Left cardiac atrium (tissue), 4 donors: ENCODE measurements around the gene LRRC75A. TPM values are rescaled to one million over a fixed set of nuclear protein-coding genes. Genes with fewer than 3 reads are reported as not detected.

ENCODE experiments used
- ATAC-seq, 2 donors: fragments of 200-7000 bp; cut with Tn5 transposase; one replicate each; pipeline ENCODE4 v1.9.1; 2020; ENCODE audit warnings: mild to moderate bottlenecking in 2 of 2, moderate library complexity in 2 of 2
- DNase-seq: peaks from one replicate; pipeline ENCODE4 v3.0.0-alpha.2; 2020
- intact Hi-C, 2 donors: fragments of 100-400 bp; cut with DNase I; formaldehyde crosslinking; loops; one replicate each; pipeline versions ENCODE4 v1.14.1 to v1.15.1; 2022 to 2023
- total RNA-seq, 2 donors: library from RNA; stranded (reverse); fragmentation: NEBNext Ultra II Directional; extraction: Animal tissue kit (Norgen Biotek cat#: 25700); gene quantifications; one replicate each; pipeline ENCODE4 v1.2.1, GENCODE V29; 2021
- donor health status: DM: no; HTN: yes; CAD: no.
- donor health status: DM: no; HTN: yes; CAD: no; lungs with severe emphysema.
- donor health status: DM: yes; HTN: yes; CAD: no.
- donor health status: Dilated cardiomyopathy.

The LRRC75A gene
- total RNA-seq, 2 donors from 2014 or later = 0.60 to 0.91 TPM

- ATAC-seq = peak; percentile 86 to 96
- intact Hi-C loops = no loop called here
- DNase-seq = peak; percentile 64
These were observed 14.7 kb downstream of the LRRC75A start for GRCh38 chr17:16477255-16477654.

- intact Hi-C loops = no loop called here
- DNase-seq (no peak), ATAC-seq (no peak)
These were observed 16.8 kb downstream of the LRRC75A start for GRCh38 chr17:16475179-16475704.

GRCh38 chr17:16474012-16474725, 17.8 kb downstream of the LRRC75A start:
- intact Hi-C loops = no loop called here
- no peak for DNase-seq
- no peak for ATAC-seq

GRCh38 chr17:16473044-16474011, 18.7 kb downstream of the LRRC75A start:
- DNase-seq (no peak), ATAC-seq (no peak)
- intact Hi-C loops = no loop called here

GRCh38 chr17:16472539-16472938, 19.5 kb downstream of the LRRC75A start:
- no peak for DNase-seq
- intact Hi-C loops = no loop called here
- no peak for ATAC-seq

GRCh38 chr17:16471295-16471694, 20.7 kb downstream of the LRRC75A start:
- DNase-seq = no peak
- intact Hi-C loops = no loop called here
- no peak for ATAC-seq

GRCh38 chr17:16470265-16470664, 21.7 kb downstream of the LRRC75A start:
- intact Hi-C loops = no loop called here
- DNase-seq = no peak
- ATAC-seq = peak in 1 of 2 donors; percentile 45

GRCh38 chr17:16468428-16468992, 23.5 kb downstream of the LRRC75A start:
- no peak for DNase-seq
- ATAC-seq = no peak
- intact Hi-C loops = no loop called here

- intact Hi-C loops = no loop called here
- ATAC-seq = no peak
- DNase-seq = no peak
These were observed 24.1 kb downstream of the LRRC75A start for GRCh38 chr17:16467886-16468285.

GRCh38 chr17:16467044-16467443, 24.9 kb downstream of the LRRC75A start:
- no peak for DNase-seq
- intact Hi-C loops = no loop called here
- no peak for ATAC-seq

GRCh38 chr17:16466407-16466806, 25.6 kb downstream of the LRRC75A start:
- intact Hi-C loops = no loop called here
- no peak for ATAC-seq
- no peak for DNase-seq

- DNase-seq (peak; percentile 67), ATAC-seq (peak in 1 of 2 donors; percentile 49)
- intact Hi-C loops = no loop called here
These were observed 26.1 kb downstream of the LRRC75A start for GRCh38 chr17:16465861-16466338.

GRCh38 chr17:16465052-16465312, 27.0 kb downstream of the LRRC75A start:
- no peak for DNase-seq
- intact Hi-C loops = no loop called here
- no peak for ATAC-seq

GRCh38 chr17:16464303-16465051, 27.5 kb downstream of the LRRC75A start:
- ATAC-seq = peak in 1 of 2 donors; percentile 38
- DNase-seq = no peak
- intact Hi-C loops = no loop called here

- DNase-seq (peak; percentile 65), ATAC-seq (peak; percentile 80 to 90)
- intact Hi-C loops = no loop called here
These were observed 28.4 kb downstream of the LRRC75A start for GRCh38 chr17:16463358-16464302.

- intact Hi-C loops = no loop called here
- DNase-seq = no peak
These were observed 29.7 kb downstream of the LRRC75A start for GRCh38 chr17:16462070-16462864.

GRCh38 chr17:16461606-16461866, 30.5 kb downstream of the LRRC75A start:
- ATAC-seq (no peak), DNase-seq (no peak)
- intact Hi-C loops = no loop called here

More at GRCh38 chr17:16462070-16462864, 29.7 kb downstream of the LRRC75A start:
- no peak for ATAC-seq
